Dedifferentiated amniotic fluid mesenchymal stem cell (primary cell): ENCODE data around the gene F8.
A peak's percentile ranks its signal among the peaks of the same experiment; 100 is the strongest.

Source experiments
- DNase-seq: peaks from one replicate; pipeline ENCODE4 v3.0.0-alpha.2; 2016; ENCODE audit errors: extremely low spot score

Gene F8

DNA sequence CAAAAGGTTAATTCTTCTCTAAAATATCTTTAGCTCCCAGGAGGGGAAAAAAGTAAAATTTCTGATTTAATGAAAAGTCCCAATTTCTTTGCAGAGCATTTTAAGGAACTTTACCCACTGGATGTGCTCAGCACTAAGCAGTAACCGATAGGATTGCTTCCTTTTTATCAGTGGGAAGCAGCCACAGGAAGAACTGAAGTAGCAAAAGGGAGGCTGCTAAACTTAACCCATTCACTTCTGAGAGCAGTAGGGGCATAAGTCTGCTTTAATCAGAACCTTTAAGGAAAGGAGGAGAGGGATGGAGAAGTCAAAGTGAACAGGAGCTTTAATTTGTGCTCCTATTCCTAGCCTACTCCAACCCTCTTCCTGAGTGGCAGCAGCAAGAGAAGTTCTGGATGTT is at the start of gene F8:
F8 (minus strand) TSS at position 139 of the 400 bp plus-strand sequence. CDS start 171 bp downstream, outside the sequence.
- DNase-seq, result no peak

DNA sequence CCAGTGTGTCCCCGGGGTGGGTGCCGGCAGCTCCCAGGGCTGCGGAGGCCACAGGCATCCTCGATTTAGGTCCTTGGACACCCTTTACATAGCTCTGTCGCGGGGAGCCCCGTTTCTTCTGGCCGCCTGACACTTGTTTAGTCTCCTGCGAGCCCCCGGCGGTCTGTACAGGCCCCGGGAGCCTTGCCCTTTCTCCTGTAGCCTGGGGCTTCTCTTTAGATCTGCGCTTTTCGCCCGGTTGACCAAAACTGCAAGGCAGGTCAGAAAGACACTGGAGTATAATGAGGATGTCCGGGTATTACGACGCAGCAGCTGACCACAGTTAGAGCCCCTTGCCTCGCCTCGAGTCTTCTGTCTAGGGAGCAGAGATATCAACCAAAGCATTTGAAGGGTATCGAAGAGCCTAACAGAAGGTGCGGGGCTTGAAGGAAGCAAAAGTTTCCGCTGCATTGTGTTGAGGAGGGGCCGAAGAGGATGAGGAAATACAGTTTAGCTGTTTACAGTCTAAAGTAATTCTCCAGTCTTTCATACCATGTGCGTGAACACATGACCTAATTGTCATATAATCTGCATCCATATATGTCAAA is 49.3 kb upstream of the F8 start:
- DNase-seq, result no peak

DNA sequence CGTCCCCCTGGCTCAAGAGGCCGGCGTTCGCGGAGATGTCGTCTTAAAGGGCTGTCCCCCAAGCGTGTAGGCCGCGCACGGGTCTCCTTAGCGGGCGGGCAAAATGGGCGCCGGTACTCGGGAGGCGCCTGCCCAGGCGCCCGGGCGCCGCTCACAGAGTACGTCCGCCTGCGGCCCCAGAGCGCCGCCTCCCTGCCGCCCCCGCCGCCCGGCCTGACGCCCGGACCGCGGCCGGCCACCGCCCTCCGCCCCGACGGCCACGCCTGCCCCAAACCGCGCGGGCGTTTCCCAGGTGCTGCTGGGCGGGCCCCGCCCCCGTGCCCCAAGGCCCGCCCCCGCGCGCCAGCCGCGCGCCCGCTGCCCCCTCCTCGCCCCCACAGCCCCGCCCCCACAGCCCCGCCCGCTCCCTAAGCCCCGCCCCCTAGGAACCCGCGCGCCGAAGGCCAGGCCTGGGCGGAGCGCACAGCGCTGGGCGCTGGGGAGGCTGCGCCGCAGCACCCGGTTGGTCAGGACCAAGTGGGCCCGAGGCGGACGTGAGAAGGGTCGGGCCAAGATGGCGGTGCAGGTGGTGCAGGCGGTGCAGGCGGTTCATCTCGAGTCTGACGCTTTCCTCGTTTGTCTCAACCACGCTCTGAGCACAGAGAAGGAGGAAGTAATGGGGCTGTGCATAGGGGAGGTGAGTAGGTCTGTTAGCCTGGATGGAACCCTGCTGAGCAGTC is 48.6 kb upstream of the F8 start, which contains the start of the genes BRCC3, CMC4 and MTCP1:
BRCC3 (plus strand) TSS at position 534 of the 719 bp plus-strand sequence; CDS start at position 554, 20 bp downstream.
CMC4 (minus strand) TSS at position 162 of the 719 bp plus-strand sequence. CDS start 7,113 bp downstream, outside the sequence.
MTCP1 (minus strand) TSS at position 162 of the 719 bp plus-strand sequence. CDS start 5,126 bp downstream, outside the sequence.
- peak; percentile 62 for DNase-seq

DNA sequence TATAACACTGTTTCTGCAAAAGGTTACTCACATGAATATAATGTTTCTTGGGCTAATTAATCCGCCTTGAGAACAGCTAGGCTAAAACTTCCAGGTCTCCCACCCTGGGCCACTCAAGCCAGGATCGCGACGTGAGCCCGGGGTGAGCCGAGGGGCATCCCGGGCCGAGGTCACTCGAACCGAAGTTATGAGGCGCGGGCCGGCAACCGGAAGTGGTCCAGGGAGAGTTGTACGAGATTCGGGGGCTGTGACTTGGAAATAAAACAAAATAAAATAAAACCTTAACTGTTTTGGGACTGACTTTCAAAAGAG is 48.1 kb upstream of the F8 start:
- no peak for DNase-seq

DNA sequence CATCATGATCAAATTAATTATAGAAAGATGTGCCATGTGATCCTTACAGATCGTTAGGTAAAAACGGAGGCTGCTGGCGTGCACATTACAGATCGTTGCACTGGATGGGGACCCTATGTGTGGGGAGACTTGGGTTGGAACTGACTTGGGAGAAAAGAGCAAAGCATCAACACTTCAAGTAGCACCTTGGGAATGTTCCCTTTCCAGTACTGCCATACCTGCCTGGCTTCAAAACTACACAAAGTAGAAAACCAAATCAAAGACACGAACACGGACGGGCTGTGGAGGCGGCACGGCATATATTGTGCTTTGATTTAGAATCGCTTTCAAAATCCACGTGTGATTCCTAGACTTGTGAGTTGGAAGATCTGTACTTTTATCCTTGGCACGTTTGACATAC is 47.5 kb upstream of the F8 start:
- DNase-seq, result no peak

DNA sequence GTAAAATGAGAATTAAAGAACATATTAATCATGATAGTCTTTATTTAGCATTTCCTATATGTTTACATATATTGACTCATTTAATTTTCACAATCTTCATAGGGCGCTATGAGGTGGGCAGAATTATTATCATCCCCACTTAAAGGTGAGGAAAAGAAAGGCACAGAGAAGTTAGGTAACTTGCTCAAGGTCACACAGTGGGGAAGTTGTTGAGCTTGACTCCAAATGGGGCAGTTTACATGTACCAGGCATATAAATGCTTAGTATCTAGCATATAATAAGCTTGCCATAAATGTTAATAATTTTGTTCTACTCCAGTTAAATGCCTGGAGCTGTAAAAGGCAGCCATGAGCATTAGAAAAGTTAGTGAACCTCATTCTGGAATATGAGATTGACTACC is 46.9 kb upstream of the F8 start:
- DNase-seq, result no peak

DNA sequence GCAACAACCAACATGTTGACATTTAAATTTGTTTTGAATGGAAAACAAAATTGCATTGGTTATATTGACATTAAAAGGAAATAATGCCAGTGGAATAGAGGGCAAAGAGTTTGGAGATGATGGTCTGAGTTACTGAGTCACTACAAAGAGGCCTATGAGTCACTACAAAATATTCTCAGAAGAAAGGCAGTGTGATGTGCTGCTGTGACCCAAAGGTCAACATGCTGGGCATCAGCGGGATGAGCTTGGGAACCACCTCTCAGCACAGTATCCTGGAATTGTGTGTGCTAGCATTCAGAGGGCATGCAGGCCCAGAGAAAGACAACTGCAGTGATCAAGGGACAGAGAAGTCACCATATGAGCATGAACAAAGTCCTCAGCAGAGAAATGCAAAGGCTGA is 45.6 kb upstream of the F8 start:
- DNase-seq, result no peak

DNA sequence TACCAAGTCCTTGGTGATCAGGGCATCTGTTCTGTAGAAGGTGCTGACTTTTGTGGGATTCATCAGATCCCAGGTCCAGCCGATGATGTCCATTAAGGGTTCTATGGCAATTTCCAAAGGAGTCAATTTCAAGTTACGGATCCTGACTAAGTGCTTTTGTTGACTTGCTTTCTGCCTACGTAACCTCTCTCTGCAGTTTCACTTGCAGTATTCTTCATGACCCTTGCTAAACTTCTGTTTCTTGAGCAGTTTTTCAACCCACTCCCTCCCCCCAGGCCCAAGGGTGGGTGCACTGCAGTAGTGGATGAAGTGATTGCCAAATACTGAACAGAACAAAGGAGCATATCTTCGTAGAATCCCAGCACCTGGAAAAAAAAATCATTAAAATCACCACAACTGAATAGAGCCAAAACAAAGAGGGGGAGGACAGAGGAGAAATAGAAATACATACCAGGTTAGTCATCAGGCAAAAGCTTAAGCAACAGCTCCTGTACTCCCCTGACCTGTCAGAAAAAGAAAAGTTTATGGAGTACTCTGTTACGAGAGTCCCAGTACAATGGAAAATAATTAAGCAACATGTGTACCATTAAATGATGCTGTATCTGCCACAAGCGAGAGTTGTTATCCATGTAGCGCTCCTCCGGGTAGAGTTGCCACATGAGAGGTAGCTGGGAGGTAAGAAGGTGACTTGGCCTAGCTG is 42.7 kb upstream of the F8 start:
- no peak for DNase-seq

DNA sequence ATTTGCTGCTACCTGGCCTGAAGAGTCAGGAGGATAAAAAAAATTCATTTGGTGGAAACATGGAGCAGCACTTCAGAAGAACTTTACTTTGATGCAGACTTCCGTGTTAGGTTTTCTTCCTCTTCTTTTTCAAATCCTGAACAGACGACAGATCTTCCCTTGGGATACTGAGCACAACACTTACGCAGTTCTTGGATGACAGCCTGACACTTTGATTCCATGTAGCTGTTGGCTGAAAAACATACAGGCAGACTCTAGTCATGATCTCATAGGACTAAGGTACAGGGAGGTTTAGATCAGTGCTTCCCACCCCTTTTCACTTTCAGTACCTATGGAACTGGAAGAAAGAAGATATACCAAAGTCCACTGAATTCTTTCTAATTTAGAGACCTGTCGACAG is 39.2 kb upstream of the F8 start:
- DNase-seq, result no peak

DNA sequence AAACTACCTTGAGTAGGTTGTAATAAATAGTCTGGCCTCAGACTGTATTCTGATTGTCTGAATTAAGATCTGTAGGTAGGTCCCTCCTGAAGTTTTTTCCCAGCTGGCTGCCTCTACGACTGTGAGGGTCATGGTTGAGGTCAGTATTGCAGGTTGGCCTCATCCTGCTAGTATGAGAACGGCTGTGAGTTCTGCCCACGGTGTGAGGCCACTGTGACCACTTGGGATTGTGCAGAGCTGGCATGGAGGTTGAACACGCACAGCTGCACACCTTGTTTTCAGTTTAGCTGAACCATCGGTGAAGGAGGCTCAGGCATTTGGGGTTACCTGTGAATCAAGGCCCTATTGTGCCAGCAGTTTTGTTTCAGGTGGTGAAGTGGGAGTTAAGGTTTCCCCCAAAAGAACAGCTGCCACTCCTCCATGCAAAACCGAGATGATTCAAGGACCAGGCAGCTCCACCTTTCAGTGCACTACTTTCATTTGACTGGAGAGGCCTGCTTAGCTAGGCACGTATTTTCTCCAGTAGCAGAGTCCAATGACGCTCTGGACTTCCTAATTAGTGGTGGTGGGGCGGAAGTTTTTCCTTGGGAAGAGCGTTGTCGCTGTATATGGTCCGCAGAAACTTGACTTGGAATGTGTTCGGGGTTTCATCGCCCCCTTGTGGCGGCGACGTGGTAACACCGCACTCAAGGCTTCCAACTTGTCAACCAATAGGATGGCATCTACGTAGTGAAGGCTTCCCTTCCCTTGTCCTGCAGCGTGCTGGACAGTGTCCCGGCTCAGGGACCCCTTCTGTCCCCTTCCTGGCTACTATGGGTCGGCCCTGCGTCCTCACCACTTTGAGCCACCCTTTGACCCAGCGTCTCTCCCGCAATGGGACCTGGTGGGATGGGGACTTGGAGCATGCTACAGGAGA is 34.6 kb upstream of the F8 start:
- DNase-seq, result peak; percentile 54

DNA sequence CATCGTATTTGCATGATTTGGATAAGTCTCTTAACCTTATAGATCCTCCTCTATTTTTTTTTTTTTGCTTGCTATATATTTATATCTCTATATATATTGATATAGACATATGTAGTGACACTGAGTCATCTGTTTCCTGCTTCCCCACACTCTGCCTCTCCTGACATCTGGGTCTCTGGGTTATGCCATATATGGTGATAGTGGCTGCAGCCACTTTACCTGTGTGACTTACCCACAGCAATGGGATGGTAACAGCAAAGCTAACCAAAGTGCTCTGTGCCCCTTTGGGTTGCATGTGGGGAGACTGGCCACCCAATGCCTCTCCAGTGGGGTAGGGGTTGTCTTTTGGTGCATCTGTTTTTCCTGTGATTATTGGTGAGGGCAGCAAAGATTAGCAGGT is 33.9 kb upstream of the F8 start:
- DNase-seq, result no peak

DNA sequence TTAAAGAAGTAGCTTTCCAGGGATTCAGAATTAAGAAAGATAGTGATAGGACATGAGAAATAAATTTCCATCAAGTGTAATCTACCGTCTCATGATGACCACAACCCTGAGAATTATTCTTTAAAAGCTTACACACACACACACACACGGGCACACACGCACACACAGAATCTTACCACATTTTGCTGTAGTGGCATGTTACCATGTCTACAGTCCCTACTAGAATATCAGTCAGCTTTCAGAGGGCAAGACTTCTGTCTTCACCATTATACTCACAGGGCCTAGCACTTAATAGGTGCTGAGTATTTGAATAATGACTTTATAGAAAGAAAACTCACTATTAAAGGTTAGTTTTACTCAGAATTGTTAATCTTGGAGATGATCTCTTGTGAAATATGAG is 33.0 kb upstream of the F8 start:
- no peak for DNase-seq

DNA sequence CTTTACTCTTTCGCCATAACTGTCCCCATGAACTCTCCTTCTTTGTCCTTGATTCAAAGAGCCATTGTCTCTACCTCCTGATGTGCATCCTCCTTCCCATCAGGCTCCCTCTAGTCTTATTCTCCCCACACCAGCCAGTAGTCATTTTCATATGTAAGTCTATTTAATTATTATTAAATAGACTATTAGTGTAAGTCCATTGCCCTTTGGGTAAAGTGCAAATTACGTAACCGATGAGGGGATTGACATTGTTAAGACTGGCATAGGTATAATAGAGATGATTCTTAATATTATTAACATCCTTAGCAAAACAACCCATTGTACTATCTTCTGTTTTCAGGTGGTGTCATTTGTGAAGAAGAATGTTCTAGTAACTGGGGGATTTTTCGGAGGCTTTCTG is 31.7 kb upstream of the F8 start:
- no peak for DNase-seq

DNA sequence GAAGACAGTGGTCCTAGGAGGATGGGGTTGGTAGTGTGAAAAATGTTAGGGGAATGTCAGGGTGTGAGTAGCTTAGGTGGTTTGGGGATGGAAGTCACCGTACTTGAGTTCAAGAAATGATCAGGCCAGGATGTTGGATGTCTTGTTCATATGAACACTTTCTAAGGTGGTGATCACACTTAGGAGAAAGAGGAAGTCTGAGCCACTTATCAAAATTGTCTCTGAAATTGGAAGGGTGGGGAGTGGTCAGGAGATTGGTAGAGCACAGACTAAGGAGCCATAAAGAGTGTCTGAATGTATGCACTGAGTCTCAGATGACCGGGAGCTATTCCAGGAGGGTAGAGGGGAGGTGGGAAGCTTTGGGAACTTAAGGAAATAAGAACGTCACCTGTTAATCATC is 31.1 kb upstream of the F8 start:
- DNase-seq, result no peak

DNA sequence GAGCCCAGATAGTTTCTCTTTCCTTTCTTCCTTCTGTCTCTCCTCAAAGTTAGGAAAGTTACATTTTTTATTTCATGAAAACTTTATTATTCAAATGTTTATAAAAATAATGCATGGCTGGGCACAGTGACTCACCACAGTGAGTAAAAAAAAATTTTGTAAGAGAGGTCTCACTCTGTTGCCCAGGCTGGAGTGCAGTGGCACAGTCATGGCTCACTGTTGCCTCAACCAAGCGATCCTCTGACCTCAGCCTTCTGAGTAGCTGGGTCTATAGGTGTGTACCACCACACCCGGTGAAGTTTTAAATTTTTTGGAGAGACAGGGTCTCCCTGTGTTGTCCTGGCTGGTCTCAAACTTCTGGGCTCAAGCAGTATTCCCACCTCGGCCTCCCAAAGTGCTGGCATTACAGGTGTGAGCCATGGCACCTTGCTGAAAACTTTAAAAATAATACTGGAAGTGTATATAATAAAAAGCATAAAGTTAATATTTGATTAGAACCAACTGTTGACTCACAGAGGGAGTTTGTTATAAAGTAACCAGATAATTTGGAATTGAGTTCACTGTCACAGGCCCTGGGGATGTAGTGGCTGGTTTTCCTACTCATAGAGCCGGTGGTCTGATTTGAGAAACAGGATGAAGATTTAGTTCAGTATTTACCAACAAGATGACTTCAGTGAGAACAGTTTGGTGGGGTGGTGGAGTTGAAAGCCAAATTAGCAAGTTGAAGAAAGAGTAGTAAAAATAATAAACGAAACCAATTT is 30.4 kb upstream of the F8 start:
- no peak for DNase-seq

DNA sequence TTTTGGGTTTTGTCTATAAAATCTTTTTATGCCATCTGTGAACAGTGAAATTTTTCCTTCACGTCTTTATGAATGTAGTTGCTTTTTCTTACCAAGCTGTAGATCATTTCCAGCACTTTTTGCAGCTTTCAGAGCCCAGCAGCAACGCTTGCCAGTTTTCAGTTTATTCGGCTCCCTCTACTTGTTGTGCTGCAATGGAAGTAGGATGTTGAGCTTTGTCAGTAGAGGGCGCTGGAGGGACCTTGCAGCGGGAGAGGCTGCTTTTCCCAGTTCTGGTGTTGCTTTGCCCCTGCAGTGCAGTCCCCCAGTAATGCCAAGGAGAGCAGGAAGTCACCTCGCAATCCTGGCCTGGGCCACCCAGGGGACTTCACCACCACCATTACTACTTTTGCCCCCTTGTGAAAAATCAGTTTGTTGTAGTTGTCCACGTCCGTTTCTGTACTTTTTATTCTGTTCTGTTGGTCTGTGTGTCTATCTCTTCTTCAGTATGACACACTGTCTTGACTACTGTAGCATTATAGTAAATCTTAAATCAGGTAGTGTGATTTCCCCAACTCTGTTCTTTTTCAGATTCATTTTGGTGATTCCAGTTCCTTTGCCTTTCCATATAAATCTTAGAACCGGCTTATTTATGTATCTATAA is 26.6 kb upstream of the F8 start:
- DNase-seq, result peak; percentile 42

DNA sequence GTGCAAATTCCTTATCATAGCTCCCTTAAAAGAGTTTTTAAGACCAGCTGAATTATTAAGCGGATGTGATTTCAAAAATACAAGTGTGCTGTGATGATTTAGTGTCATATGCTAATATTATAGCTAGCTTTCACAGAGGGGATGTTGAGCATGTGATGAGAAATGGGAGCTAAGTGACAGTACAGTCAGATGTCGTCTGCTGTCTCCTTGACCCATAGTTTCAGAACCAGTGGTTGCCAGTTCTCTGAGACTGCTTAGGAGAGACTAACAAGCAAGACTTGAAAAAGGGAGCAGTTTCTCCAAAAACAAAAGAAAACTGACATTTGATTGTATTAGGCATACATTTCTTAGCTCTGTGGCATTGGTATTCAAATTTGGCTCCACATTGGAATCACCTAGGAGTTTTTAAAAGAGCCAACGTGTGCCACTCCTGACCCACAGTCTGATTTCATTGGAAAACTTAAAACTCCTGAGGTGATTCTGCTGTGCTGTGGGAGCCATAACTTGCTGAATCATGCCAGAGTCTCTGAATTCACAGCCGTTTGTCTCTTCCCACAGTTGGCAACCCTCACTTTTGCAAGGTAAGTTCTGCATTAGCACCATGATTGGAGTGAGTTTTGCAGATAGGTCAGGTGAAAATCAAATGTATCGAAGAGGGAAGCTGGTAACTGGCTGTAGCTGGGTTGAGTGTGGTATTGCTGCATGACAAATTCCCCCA is 24.4 kb upstream of the F8 start:
- DNase-seq, result no peak

DNA sequence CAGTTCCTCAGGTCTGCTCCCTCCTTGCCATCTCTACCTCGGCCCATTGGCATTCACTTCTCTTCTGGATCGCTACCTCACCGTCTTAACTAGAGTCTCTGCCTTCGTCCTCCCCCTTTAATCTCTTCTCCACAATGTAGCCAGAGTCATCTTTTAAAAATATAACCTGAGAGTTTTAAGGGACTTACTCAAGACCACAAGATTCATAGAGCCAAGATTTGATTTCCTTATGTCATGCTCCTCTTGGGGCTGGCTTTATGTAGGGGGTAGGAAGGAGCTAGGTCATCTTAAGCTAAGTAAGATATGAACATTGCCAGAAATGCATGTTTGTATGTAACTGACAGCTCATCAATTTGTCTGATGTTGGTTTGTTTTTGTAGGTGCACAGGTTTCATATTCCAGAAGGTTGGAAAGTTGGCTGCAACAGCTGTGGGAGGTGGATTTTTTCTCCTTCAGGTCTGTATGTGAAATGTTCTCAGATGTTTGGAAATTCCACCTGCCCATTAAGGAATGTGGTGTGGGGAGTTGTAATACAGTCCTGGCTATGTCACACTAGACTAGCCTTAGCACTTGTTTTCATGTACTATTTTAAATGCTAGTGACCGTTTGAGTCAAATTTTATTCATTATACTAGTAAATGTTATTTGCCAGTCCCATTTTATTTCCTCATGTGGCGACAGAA is 23.7 kb upstream of the F8 start:
- no peak for DNase-seq

DNA sequence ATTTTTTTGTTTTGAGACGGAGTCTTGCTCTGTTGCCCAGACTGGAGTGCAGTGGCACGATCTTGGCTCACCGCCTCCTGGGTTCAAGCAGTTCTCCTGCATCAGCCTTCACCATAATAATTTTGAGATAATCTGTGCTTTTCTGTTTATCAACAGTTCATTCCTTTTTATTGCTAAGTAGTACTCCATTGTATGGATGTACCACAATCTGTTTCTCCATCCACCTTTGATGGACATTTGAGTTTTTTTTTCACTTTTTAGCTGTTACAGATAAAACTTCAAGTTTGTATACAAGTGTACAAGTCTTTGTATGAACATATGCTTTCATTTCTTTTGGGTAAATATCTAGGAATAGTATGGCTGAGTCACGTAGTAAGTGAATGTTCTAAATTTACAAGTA is 13.2 kb upstream of the F8 start:
- no peak for DNase-seq
